Choroid plexus epithelial cell (primary cell): ENCODE measurements around the gene TACSTD2.

Experiments
- DNase-seq: peaks from one replicate; pipeline ENCODE4 v3.0.0-alpha.2; 2010; ENCODE audit warnings: low read depth
- H3K4me3 ChIP-seq: 2 replicates; pipeline ENCODE4 v1.5.1; 2011; ENCODE audit warnings: low read depth, mild to moderate bottlenecking, control low read depth, low read length, moderate library complexity
- CTCF ChIP-seq: conservative IDR thresholded peaks from 2 replicates; pipeline ENCODE4 v1.5.1; 2011; ENCODE audit warnings: low read depth, mild to moderate bottlenecking, control low read depth, inconsistent platforms, low read length, moderate library complexity

The TACSTD2 gene

DNA sequence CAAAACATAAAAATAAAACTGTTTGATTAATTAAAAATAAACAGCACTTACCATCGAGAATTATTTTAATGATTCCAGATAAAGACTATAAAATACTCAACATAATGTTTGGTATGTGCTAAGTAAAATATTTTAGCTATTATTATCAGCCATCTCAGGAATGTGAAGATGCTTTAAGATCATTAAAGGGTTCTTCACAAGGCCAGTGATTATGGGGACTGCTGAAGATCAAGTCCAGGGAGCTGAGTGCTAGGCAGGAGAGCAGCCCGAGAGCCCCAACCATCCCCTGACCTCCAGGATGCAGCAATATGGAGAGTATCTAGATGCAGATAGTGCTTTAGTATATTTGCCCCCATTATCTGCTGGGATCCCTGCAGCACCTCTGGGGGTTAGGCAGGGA is 4.6 kb upstream of the TACSTD2 start:
- H3K4me3 ChIP-seq: no peak overlapping the region
- DNase-seq: no peak
- no peak for TF ChIP-seq CTCF

DNA sequence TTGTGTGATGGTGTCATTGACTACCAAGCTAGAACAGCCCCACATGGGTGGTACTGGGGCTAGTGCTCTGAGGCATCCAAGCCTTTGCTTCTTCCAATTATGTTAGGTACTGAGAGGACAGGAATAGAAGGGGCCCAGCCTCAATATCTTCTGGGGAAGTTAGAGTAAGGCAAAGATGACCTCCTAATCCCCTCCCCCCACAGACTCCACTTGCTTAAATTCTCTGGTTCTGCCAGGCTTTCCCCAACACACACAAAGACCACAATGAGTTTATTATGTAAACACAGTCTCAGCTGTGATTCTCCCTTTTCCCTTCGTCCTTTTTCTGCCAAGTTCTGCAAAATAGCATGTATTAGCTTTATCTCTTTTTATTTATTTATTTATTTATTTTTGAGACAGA is 3.1 kb upstream of the TACSTD2 start:
- TF ChIP-seq CTCF: no peak
- H3K4me3 ChIP-seq: no peak overlapping the region
- no peak for DNase-seq

DNA sequence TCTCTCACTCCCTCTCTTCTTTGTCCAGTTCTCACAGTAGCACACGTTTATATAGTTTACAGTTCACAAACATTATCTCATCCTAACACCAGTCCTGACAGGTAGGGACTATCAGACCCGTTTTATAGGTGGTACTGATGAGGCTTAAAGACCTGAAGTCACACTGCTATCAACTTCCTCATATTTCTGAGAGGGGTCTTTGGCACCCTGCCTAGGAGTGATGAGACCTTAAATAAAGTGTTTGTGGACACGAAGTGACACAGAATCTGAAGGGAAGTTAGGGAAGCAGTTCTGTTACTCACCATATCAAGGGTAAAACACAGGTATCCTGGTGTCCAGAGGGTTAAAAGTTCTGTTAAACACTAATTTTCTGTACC is 590 bp upstream of the TACSTD2 start:
- TF ChIP-seq CTCF: no peak
- no peak for DNase-seq
- no peak overlapping the region for H3K4me3 ChIP-seq

DNA sequence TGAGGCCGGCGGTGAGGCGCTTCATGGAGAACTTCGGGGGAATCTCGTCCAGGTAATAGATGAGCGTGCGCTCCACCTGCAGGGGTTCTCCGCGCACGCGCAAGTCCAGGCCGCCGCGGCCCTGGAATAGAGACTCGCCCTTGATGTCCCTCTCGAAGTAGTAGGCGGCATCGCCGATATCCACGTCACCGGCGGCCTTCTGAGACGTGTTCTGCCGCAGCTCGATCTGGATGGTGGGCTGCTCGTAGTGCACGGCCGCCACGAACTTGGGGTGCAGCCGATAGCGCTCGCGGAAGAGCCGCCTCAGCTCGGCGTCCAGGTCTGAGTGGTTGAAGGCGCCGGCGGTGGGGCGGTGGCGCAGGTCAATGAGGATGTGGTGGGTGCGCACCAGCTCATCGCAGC is 726 bp downstream of the TACSTD2 start:
- no peak for DNase-seq
- TF ChIP-seq CTCF: no peak
- H3K4me3 ChIP-seq: peak overlapping the region; percentile 37

DNA sequence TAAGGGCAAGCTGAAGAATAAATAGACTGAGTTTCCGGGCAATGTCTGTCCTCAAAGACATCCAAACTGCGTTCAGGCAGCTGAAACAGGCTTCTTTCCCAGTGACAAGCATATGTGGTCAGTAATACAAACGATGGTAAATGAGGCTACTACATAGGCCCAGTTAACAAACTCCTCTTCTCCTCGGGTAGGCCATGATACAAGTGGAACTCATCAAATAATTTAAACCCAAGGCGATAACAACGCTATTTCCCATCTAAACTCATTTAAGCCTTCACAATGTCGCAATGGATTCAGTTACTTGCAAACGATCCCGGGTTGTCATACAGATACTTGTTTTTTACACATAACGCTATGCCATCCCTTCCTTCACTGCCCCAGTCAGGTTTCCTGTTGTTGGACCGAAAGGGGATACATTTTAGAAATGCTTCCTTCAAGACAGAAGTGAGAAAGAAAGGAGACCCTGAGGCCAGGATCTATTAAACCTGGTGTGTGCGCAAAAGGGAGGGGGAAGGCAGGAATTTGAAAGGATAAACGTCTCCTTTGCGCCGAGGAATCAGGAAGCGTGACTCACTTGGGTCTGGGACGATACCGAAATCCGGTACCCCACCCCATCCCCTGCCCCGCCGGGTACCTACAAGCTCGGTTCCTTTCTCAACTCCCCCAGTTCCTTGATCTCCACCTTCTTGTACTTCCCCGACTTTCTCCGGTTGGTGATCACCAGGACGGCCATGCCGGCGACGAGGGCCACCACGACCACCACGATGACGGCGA is 1.3 kb downstream of the TACSTD2 start:
- H3K4me3 ChIP-seq: peak overlapping the region; percentile 37
- no peak for TF ChIP-seq CTCF
- DNase-seq: no peak

DNA sequence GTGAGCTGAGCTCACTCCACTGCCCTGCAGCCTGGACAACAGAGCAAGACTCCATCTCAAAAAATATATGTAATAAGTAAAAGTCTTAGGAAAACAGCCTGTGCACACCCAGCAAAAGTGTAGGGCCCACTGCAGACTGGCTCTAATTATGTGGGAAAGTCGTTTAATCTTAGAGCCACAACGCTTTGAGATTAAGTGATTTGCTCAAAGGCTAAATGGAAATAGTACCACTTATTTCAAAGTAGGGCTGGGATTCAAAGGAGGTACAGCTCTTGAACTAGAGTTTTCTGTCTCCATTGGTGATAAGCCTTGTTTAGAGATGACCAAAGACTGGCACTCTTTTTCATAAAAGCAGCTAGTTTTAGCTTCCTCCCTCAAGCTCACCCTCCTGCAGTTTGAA is 2.2 kb downstream of the TACSTD2 start:
- TF ChIP-seq CTCF: no peak
- DNase-seq: no peak
- no peak overlapping the region for H3K4me3 ChIP-seq

DNA sequence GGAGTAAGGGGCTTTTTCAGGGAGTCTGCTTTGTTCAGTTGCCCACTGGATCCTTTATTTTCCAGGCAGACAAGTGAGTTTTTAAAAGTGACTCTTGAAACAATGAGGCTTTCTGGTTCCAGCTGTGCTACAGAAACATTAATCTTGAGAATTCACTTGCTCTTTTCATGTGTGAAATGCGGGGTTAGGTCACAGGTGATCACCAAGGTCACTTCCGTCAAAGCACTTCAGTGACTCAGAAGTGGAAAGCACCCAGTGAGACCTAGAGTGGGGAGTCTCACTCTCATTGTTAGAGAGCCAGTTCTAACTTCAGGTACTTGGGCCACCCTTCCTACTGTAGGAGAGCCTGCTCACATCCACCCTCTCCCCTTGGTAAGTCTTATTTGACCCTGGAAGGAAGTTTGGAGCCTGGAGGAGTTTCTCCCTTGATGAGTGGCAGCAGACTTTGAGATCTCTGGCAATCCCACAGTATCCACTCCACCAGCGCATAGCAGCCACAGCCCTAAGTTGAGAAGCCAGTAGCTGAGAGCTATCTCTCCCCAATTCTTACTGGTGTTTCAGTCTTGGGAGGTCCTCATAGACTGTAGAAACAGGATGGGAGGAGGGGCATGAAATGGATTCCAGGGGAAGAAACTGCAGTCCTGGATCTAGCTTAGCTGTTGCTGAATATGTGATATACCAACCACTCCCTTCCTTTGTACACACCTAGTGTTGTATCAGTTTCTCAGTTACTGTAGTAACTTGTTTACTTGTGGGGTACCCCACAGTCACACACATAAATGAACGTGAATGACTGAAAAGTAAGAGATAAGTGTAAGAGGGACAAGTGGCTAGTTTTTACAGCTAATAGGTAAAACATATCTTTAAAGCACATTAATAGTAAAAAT is 3.1 kb downstream of the TACSTD2 start:
- DNase-seq: no peak
- H3K4me3 ChIP-seq: no peak overlapping the region
- no peak for TF ChIP-seq CTCF
